IPS-20b (cell line): ENCODE measurements around the gene TAF6L.
A peak's percentile ranks its signal among the peaks of the same experiment; 100 is the strongest.

ENCODE experiments used
- H3K27ac ChIP-seq: one replicate; pipeline ENCODE4 v1.5.1; 2013; ENCODE audit warnings: low read length
- H3K27me3 ChIP-seq: 2 replicates; pipeline ENCODE4 v1.6.1; 2013; ENCODE audit warnings: mild to moderate bottlenecking, low read length, inconsistent platforms; ENCODE audit not compliant: insufficient read depth
- H3K36me3 ChIP-seq: 2 replicates; pipeline ENCODE4 v1.6.1; 2013; ENCODE audit warnings: low read depth, mild to moderate bottlenecking, inconsistent platforms, low read length, moderate library complexity; ENCODE audit not compliant: insufficient read depth
- H3K4me1 ChIP-seq: 2 replicates; pipeline ENCODE4 v1.6.1; 2013; ENCODE audit warnings: mild to moderate bottlenecking, control low read depth, inconsistent platforms, low read length, moderate library complexity; ENCODE audit not compliant: insufficient read depth
- H3K4me3 ChIP-seq: 2 replicates; pipeline ENCODE4 v1.5.1; 2013; ENCODE audit warnings: mild to moderate bottlenecking, low read length, inconsistent platforms
- H3K9ac ChIP-seq: 2 replicates; pipeline ENCODE4 v1.6.1; 2013; ENCODE audit warnings: low read depth, mild to moderate bottlenecking, inconsistent platforms, low read length, moderate library complexity
- H3K9me3 ChIP-seq: 2 replicates; pipeline ENCODE4 v1.6.1; 2013; ENCODE audit warnings: mild to moderate bottlenecking, low read depth, low read length, inconsistent platforms; ENCODE audit not compliant: insufficient read depth

The TAF6L gene

GRCh38 chr11:62792202-62792575 lies 21.0 kb downstream of the TAF6L start:
- H3K4me1 ChIP-seq, result no peaks in the 10 kb centered on the region
- peak overlapping the region; percentile 96; the same call in 1 of the 2 replicates for H3K9ac ChIP-seq
- H3K27me3 ChIP-seq, result no peaks in the 10 kb centered on the region
- H3K4me3 ChIP-seq, result peak overlapping the region; percentile 93; the same call in 1 of the 2 replicates
- H3K36me3 ChIP-seq, result peaks cover 70% of the 10 kb centered on the region
- no peaks in the 10 kb centered on the region for H3K9me3 ChIP-seq
- no peak overlapping the region for H3K27ac ChIP-seq

- Histone ChIP-seq H3K27ac (no peak overlapping the region), H3K4me1 (no peaks in the 10 kb centered on the region), H3K36me3 (peaks cover 84% of the 10 kb centered on the region), H3K4me3 (no peak overlapping the region), H3K9me3 (no peaks in the 10 kb centered on the region), H3K27me3 (no peaks in the 10 kb centered on the region), H3K9ac (no peak overlapping the region)
Measured at GRCh38 chr11:62794201-62794775, 23.1 kb downstream of the TAF6L start.

GRCh38 chr11:62796281-62796680 lies 25.1 kb downstream of the TAF6L start:
- Histone ChIP-seq H3K9ac (no peak overlapping the region), H3K4me1 (no peaks in the 10 kb centered on the region), H3K36me3 (peaks cover 89% of the 10 kb centered on the region), H3K27ac (no peak overlapping the region), H3K4me3 (no peak overlapping the region), H3K27me3 (no peaks in the 10 kb centered on the region), H3K9me3 (no peaks in the 10 kb centered on the region)

GRCh38 chr11:62799486-62799885 lies 28.3 kb downstream of the TAF6L start:
- no peak overlapping the region for H3K9ac ChIP-seq

GRCh38 chr11:62801071-62801470 lies 29.9 kb downstream of the TAF6L start:
- Histone ChIP-seq H3K27me3 (no peaks in the 10 kb centered on the region), H3K36me3 (peaks cover 76% of the 10 kb centered on the region), H3K4me3 (no peak overlapping the region), H3K9ac (no peak overlapping the region), H3K9me3 (no peaks in the 10 kb centered on the region), H3K27ac (no peak overlapping the region), H3K4me1 (0 out of 2 replicates have a peak, but pooled peaks cover 2% of the 10 kb centered on the region)

More at GRCh38 chr11:62799486-62799885, 28.3 kb downstream of the TAF6L start:
- Histone ChIP-seq H3K9me3 (no peaks in the 10 kb centered on the region), H3K4me3 (no peak overlapping the region), H3K27ac (no peak overlapping the region), H3K4me1 (0 out of 2 replicates have a peak, but pooled peaks cover 2% of the 10 kb centered on the region), H3K36me3 (peaks cover 92% of the 10 kb centered on the region), H3K27me3 (no peaks in the 10 kb centered on the region)

- no peak overlapping the region for H3K27ac ChIP-seq
Measured at GRCh38 chr11:62804310-62805075, 33.3 kb downstream of the TAF6L start.

GRCh38 chr11:62805076-62805892 lies 34.1 kb downstream of the TAF6L start, which contains the start of gene NXF1:
Gene NXF1 (minus strand): TSS chr11:62805440. CDS start chr11:62805356, 84 bp downstream.
- Histone ChIP-seq H3K27me3 (no peaks in the 10 kb centered on the region), H3K4me1 (0 out of 2 replicates have a peak, but pooled peaks cover 2% of the 10 kb centered on the region), H3K9ac (peak within 1 kb of the TSS; percentile 92), H3K9me3 (no peaks in the 10 kb centered on the region), H3K4me3 (peak within 1 kb of the TSS; percentile 95), H3K36me3 (peaks cover 34% of the 10 kb centered on the region), H3K27ac (peak within 1 kb of the TSS; percentile 87)

More at GRCh38 chr11:62804310-62805075, 33.3 kb downstream of the TAF6L start:
- Histone ChIP-seq H3K4me1 (0 out of 2 replicates have a peak, but pooled peaks cover 2% of the 10 kb centered on the region), H3K9ac (peak overlapping the region; percentile 86), H3K27me3 (no peaks in the 10 kb centered on the region), H3K9me3 (no peaks in the 10 kb centered on the region), H3K36me3 (peaks cover 42% of the 10 kb centered on the region), H3K4me3 (peak overlapping the region; percentile 95)

- peak overlapping the region; percentile 95 for H3K4me3 ChIP-seq
- H3K9ac ChIP-seq, result peak overlapping the region; percentile 92
- 0 out of 2 replicates have a peak, but pooled peaks cover 2% of the 10 kb centered on the region for H3K4me1 ChIP-seq
- no peaks in the 10 kb centered on the region for H3K9me3 ChIP-seq
- H3K36me3 ChIP-seq, result peaks cover 26% of the 10 kb centered on the region
- H3K27ac ChIP-seq, result peak overlapping the region; percentile 87
- H3K27me3 ChIP-seq, result no peaks in the 10 kb centered on the region
Measured at GRCh38 chr11:62805961-62806441, 34.8 kb downstream of the TAF6L start.

- H3K36me3 ChIP-seq, result peaks cover 20% of the 10 kb centered on the region
- H3K9ac ChIP-seq, result no peak overlapping the region; the same call in 1 of the 2 replicates
- no peak overlapping the region for H3K27ac ChIP-seq
- H3K9me3 ChIP-seq, result no peaks in the 10 kb centered on the region
- H3K27me3 ChIP-seq, result no peaks in the 10 kb centered on the region
- H3K4me1 ChIP-seq, result 0 out of 2 replicates have a peak, but pooled peaks cover 2% of the 10 kb centered on the region
- peak overlapping the region; percentile 95 for H3K4me3 ChIP-seq
Measured at GRCh38 chr11:62806611-62807121, 35.5 kb downstream of the TAF6L start.

- H3K4me3 ChIP-seq, result no peak overlapping the region
- H3K36me3 ChIP-seq, result no peaks in the 10 kb centered on the region
- H3K9ac ChIP-seq, result no peak overlapping the region
- H3K27me3 ChIP-seq, result no peaks in the 10 kb centered on the region
- no peaks in the 10 kb centered on the region for H3K9me3 ChIP-seq
- no peak overlapping the region for H3K27ac ChIP-seq
- H3K4me1 ChIP-seq, result no peaks in the 10 kb centered on the region
Measured at GRCh38 chr11:62810748-62811147, 39.6 kb downstream of the TAF6L start.

GRCh38 chr11:62811659-62812058 lies 40.5 kb downstream of the TAF6L start:
- Histone ChIP-seq H3K27ac (no peak overlapping the region), H3K36me3 (no peaks in the 10 kb centered on the region), H3K9me3 (no peaks in the 10 kb centered on the region), H3K4me3 (no peak overlapping the region), H3K4me1 (no peaks in the 10 kb centered on the region), H3K9ac (no peak overlapping the region), H3K27me3 (no peaks in the 10 kb centered on the region)
